Glutamatergic neuron (in vitro differentiated cells): ENCODE data around the gene NTF3. TPM values are rescaled to one million over a fixed set of nuclear protein-coding genes. Genes with fewer than 3 reads are reported as not detected.

Experiments used
- DNase-seq: peaks from one replicate; pipeline ENCODE4 v3.0.0; 2022
- H3K27ac Mint-ChIP-seq: one replicate; pipeline ENCODE4 v1.8.0; 2020; ENCODE audit warnings: mild to moderate bottlenecking, mixed read lengths, inconsistent platforms; ENCODE audit not compliant: unreplicated experiment
- H3K27me3 Mint-ChIP-seq: one replicate; pipeline ENCODE4 v1.8.0; 2020; ENCODE audit warnings: mild to moderate bottlenecking, moderate library complexity, mixed read lengths, inconsistent platforms; ENCODE audit not compliant: unreplicated experiment
- H3K36me3 Mint-ChIP-seq: one replicate; pipeline ENCODE4 v1.8.0; 2020; ENCODE audit warnings: mild to moderate bottlenecking, mixed read lengths, inconsistent platforms; ENCODE audit not compliant: unreplicated experiment
- H3K4me1 Mint-ChIP-seq: one replicate; pipeline ENCODE4 v1.8.0; 2020; ENCODE audit warnings: mild to moderate bottlenecking, low read depth, mixed read lengths, inconsistent platforms; ENCODE audit not compliant: unreplicated experiment
- H3K4me3 Mint-ChIP-seq: one replicate; pipeline ENCODE4 v1.8.0; 2020; ENCODE audit warnings: mild to moderate bottlenecking, mixed read lengths, inconsistent platforms; ENCODE audit not compliant: unreplicated experiment
- H3K9me3 Mint-ChIP-seq: one replicate; pipeline ENCODE4 v1.8.0; 2020; ENCODE audit warnings: mild to moderate bottlenecking, moderate library complexity, mixed read lengths, inconsistent platforms; ENCODE audit not compliant: unreplicated experiment
- total RNA-seq: library from RNA; stranded (reverse); fragmentation: NEBNext Ultra II Directional; extraction: Animal tissue kit (Norgen Biotek cat#: 25700); gene quantifications from one replicate; pipeline ENCODE4 v1.2.1, GENCODE V29; 2021; ENCODE audit not compliant: unreplicated experiment
- TF ChIP-seq, protein P1 (sequence below): fragments of 200-600 bp; sonication (generic); IDR thresholded peaks from one replicate; pipeline ENCODE4 v1.5.0; 2021; ENCODE audit not compliant: partially characterized antibody, unreplicated experiment

Gene NTF3
- total RNA-seq, 1 donor from 2014 or later: 5.0 TPM

DNA sequence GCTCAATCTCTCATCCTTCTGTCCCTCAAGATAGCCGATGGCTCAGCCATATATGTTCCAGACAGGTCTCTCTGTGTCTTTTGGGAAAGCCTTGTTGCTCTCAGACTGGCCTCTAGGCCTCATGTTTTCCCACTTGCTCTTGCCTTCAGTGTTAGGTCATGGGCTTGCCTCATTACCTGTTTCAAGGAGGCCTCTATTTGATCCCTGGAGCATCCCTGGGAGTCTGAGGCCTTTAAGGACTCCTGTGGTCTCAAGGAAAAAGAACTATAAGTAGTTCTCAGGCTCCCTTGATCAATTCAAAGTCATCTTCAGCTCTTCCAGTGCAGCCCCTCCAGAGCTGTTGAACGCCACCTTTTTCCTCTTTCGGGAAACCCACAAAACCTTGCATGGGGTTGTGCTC is 47.9 kb downstream of the NTF3 start:
- TF ChIP-seq, protein P1, sequence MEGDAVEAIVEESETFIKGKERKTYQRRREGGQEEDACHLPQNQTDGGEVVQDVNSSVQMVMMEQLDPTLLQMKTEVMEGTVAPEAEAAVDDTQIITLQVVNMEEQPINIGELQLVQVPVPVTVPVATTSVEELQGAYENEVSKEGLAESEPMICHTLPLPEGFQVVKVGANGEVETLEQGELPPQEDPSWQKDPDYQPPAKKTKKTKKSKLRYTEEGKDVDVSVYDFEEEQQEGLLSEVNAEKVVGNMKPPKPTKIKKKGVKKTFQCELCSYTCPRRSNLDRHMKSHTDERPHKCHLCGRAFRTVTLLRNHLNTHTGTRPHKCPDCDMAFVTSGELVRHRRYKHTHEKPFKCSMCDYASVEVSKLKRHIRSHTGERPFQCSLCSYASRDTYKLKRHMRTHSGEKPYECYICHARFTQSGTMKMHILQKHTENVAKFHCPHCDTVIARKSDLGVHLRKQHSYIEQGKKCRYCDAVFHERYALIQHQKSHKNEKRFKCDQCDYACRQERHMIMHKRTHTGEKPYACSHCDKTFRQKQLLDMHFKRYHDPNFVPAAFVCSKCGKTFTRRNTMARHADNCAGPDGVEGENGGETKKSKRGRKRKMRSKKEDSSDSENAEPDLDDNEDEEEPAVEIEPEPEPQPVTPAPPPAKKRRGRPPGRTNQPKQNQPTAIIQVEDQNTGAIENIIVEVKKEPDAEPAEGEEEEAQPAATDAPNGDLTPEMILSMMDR: no peak

DNA sequence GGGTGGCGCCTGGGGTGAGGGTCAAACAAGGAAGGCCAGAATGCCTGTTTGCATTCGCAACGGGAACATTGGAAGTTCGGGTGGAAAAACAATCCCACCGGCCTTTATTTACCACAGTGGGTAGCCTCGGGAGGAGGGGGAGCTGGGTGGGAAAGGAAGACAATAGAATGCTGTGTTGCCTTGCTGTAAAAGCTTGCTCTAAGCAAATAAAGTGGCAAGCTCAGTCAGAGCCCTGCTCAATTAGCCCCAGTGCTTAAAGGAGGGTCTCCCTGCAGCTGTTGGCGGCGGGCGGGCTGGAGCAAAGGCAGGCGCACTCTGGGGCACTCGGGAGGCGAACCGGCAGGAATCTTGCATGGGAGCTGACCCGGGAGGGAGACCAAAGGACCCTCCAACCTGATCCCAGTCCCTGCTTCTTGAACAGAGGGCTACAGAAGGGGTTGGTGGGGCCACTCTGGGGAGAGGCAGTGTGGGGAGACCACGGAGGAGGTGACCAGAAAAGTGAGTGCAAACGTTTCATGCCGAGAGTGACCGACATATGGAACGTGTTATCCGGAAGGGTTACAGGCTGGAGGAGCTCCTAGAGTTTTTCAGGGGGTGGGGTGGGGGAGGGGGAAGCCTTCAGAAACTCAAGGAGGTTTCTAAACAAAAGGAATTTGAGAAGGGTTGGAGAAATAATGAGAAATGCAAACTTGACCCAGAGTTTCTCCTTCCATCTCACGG is 48.5 kb downstream of the NTF3 start:
- Mint-ChIP-seq H3K9me3 (no peaks in the 10 kb centered on the region), H3K27ac (no peak overlapping the region), H3K27me3 (peaks cover 4% of the 10 kb centered on the region), H3K4me1 (peaks cover 5% of the 10 kb centered on the region), H3K36me3 (no peaks in the 10 kb centered on the region), H3K4me3 (peak overlapping the region; percentile 51)
- peak; percentile 71 for DNase-seq
- TF ChIP-seq, protein P1: no peak

More for the DNA sequence above, 47.9 kb downstream of the NTF3 start:
- H3K4me1 Mint-ChIP-seq: peaks cover 4% of the 10 kb centered on the region
- DNase-seq: no peak
- H3K27me3 Mint-ChIP-seq: peaks cover 4% of the 10 kb centered on the region
- no peaks in the 10 kb centered on the region for H3K9me3 Mint-ChIP-seq
- H3K27ac Mint-ChIP-seq: no peak overlapping the region
- H3K4me3 Mint-ChIP-seq: no peak overlapping the region
- H3K36me3 Mint-ChIP-seq: no peaks in the 10 kb centered on the region

DNA sequence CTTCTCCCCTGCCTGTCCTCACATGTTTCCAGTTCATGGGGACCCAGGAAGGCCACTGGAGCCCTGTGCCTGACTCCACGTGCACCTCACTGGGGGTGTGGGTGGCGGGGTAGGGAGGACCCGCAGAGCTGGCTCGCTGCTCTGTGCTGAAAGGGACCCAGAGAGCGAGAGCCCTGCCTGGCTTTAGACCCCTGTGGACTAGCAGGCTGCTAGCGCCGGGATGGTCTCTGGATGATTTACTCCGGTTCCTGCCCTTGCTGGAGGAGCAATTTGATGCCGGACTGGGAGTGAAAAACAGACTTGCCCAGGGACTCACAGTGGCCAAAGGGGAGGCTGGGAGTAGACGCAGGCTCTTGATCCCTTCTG is 49.0 kb downstream of the NTF3 start:
- Mint-ChIP-seq H3K36me3 (no peaks in the 10 kb centered on the region), H3K27ac (no peak overlapping the region), H3K4me3 (no peak overlapping the region), H3K4me1 (peaks cover 9% of the 10 kb centered on the region), H3K27me3 (peaks cover 6% of the 10 kb centered on the region), H3K9me3 (peaks cover 4% of the 10 kb centered on the region)
- DNase-seq: peak; percentile 54
- TF ChIP-seq, protein P1: no peak

DNA sequence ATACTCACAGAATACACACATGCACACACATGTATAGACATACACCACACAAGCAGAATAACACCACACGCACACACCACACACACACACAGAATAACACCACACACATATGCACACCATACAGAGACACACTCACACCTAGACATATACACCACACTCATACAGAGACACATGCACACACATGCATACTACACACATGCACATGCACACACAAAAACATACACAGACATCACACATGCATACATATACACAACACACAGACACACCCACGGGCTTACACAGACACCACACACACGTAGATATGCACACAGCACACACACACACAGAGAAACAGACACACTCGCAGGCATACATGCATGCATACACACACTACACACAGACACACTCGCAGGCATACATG is 49.7 kb downstream of the NTF3 start:
- no peak overlapping the region for H3K4me3 Mint-ChIP-seq
- TF ChIP-seq, protein P1: no peak
- H3K9me3 Mint-ChIP-seq: peaks cover 5% of the 10 kb centered on the region
- H3K27ac Mint-ChIP-seq: no peak overlapping the region
- peaks cover 12% of the 10 kb centered on the region for H3K4me1 Mint-ChIP-seq
- DNase-seq: no peak
- H3K36me3 Mint-ChIP-seq: no peaks in the 10 kb centered on the region
- H3K27me3 Mint-ChIP-seq: peaks cover 7% of the 10 kb centered on the region

DNA sequence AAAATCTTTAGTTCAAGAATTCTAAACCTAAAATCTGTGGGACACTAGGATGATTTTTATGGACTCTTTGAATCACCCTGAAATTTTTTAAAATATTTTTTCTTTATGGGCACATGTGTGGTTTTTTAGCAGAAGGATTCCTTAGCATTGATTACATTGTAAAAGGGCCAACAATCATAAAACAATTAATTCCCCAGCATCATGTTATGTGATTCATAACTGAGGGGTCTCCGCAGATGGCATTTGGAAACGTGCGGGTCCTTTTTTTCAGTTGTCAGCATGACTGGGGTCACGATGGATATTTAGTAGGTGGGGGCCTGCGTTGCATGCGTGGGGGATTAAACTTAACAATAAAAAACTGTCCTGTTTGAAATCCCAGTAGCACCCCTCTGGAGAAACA is 52.5 kb downstream of the NTF3 start:
- no peaks in the 10 kb centered on the region for H3K36me3 Mint-ChIP-seq
- DNase-seq: no peak
- H3K4me1 Mint-ChIP-seq: peaks cover 30% of the 10 kb centered on the region
- H3K9me3 Mint-ChIP-seq: peaks cover 13% of the 10 kb centered on the region
- no peak overlapping the region for H3K4me3 Mint-ChIP-seq
- H3K27ac Mint-ChIP-seq: no peak overlapping the region
- TF ChIP-seq, protein P1: no peak
- H3K27me3 Mint-ChIP-seq: peaks cover 10% of the 10 kb centered on the region
